Subcutaneous abdominal adipose tissue (tissue), 5 donors: ENCODE results near the gene WWOX.

ENCODE experiments used
- H3K27ac ChIP-seq: one replicate; pipeline ENCODE4 v1.7.0; 2013; ENCODE audit warnings: low read depth, mild to moderate bottlenecking, inconsistent platforms, low read length, moderate library complexity
- H3K27me3 ChIP-seq, 5 donors: one replicate each; pipeline ENCODE4 v1.7.0; 2013; ENCODE audit warnings: low read length in 5 of 5, inconsistent platforms in 1 of 5; ENCODE audit not compliant: control insufficient read depth in 5 of 5, insufficient read depth in 4 of 5
- H3K36me3 ChIP-seq, 5 donors: one replicate each; pipeline ENCODE4 v1.7.0; 2013; ENCODE audit warnings: low read length in 5 of 5; ENCODE audit not compliant: control insufficient read depth in 5 of 5, insufficient read depth in 5 of 5
- H3K4me1 ChIP-seq, 5 donors: one replicate each; pipeline ENCODE4 v1.7.0; 2013; ENCODE audit warnings: low read length in 5 of 5, mild to moderate bottlenecking in 3 of 5, moderate library complexity in 1 of 5; ENCODE audit not compliant: control insufficient read depth in 5 of 5, insufficient read depth in 5 of 5
- H3K4me3 ChIP-seq, 5 donors: one replicate each; pipeline ENCODE4 v1.7.0; 2013; ENCODE audit warnings: low read length in 5 of 5, low read depth in 1 of 5
- H3K9ac ChIP-seq, 5 donors: one replicate each; pipeline ENCODE4 v1.7.0; 2013; ENCODE audit warnings: low read length in 5 of 5, mild to moderate bottlenecking in 4 of 5, moderate library complexity in 3 of 5
- H3K9me3 ChIP-seq, 5 donors: one replicate each; pipeline ENCODE4 v1.7.0; 2013; ENCODE audit warnings: low read length in 5 of 5; ENCODE audit not compliant: control insufficient read depth in 5 of 5
- donor health status: healthy.
- donor health status: healthy.
- donor health status: healthy.
- donor health status: healthy.
- donor health status: healthy.

Gene WWOX

DNA sequence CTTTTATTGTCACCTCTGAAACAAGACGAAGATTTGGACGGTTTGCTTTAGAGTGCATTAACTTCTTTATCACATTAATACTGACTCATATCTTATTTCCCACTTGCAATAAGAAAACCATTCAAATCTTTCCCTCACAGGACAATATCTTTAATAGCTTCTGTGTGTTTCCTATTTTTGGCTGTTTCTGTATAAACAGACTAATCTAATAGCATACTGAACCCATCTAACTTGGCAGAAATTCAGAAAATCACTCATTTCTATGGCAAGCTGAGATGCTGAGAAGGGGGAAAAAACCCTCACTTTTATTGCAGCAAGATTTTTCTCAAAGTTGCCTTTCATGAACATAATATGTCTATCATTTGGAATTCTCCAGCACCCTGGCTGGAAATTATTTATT lies 524.9 kb downstream of the WWOX start:
- Histone ChIP-seq H3K4me1 (peaks cover 0 to 7% (median 0%) of the 10 kb centered on the region in 5 donors), H3K36me3 (no peaks in the 10 kb centered on the region), H3K9ac (no peak overlapping the region), H3K27me3 (no peaks in the 10 kb centered on the region), H3K4me3 (no peak overlapping the region), H3K27ac (no peak overlapping the region), H3K9me3 (peaks cover 0 to 9% (median 7%) of the 10 kb centered on the region in 5 donors)

DNA sequence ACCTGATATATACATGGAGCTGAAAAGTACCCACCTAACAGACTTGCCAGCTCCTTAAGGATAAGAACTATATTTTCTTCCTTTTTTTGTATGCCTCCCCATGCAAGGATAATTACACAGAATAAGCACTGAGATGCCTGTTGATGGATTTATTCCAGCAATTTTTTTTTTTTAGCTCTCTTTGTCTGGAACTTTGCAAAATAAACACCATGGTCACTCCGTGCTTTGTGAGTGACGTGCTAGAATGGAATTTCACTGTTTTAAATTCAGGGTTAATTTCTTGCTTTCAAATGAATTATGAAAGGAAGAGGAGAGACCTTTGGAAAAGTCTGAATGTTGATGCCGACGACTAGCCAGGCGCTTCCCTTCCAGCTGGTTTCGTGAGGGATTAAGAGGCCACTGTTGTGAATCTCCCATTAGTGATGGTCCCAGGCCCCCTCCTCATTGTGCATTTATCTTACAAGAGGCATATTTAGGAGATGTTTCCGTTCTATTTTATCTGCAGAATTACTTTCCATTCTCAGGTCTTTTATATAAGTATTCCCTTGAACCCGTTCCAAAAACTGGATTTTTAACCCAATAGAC lies 529.1 kb downstream of the WWOX start:
- H3K27me3 ChIP-seq: no peaks in the 10 kb centered on the region
- no peak overlapping the region for H3K27ac ChIP-seq
- H3K36me3 ChIP-seq: no peaks in the 10 kb centered on the region
- H3K9me3 ChIP-seq: peaks cover 0 to 10% (median 6%) of the 10 kb centered on the region in 5 donors
- no peak overlapping the region for H3K9ac ChIP-seq
- H3K4me1 ChIP-seq: peaks cover 0 to 7% (median 0%) of the 10 kb centered on the region in 5 donors
- no peak overlapping the region for H3K4me3 ChIP-seq

DNA sequence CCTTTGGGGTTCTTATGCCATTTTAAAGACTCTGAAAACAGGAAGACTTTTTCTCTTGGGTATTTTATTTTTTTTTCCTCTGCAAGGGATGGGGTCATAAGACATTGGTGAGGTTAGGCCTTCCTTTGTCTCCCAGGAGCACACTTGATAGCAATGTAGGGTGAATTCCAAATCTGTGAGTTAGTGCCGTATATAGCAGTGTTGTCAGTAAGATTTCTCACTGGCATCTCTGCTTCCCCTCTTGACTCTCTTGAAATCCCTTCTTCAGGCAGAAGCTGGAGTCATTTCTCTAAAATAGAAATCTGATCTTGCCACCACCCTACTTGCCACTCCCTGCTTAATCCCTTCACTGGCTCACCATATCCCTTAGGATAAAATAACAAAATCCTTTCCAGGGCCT lies 529.7 kb downstream of the WWOX start:
- Histone ChIP-seq H3K27ac (no peak overlapping the region), H3K9me3 (peaks cover 0 to 10% (median 6%) of the 10 kb centered on the region in 5 donors), H3K4me1 (peaks cover 0 to 2% (median 0%) of the 10 kb centered on the region in 5 donors), H3K36me3 (no peaks in the 10 kb centered on the region), H3K4me3 (no peak overlapping the region), H3K9ac (no peak overlapping the region), H3K27me3 (no peaks in the 10 kb centered on the region)

DNA sequence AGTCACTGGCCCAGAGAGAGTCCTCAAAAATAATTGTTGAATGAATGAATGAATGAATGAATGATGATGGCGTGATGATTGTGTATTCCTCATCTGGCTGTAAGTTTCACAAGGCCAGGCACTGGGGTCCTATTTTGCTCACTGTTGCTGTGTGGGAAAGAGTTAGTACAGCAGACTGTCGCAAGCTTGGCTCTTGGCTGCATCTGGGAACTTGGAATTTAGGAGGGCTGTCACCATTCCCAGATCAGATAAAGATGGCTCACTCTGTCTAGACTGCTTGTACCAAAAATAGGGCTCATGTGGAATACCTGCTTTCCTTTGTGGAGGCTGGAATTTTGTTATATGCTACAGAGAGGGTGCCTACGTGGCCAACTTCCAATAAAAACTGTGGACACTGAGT lies 530.6 kb downstream of the WWOX start:
- H3K9ac ChIP-seq: no peak overlapping the region
- H3K27me3 ChIP-seq: no peaks in the 10 kb centered on the region
- no peak overlapping the region for H3K27ac ChIP-seq
- no peak overlapping the region for H3K4me3 ChIP-seq
- peaks cover 0 to 10% (median 6%) of the 10 kb centered on the region in 5 donors for H3K9me3 ChIP-seq
- H3K4me1 ChIP-seq: no peaks in the 10 kb centered on the region
- H3K36me3 ChIP-seq: no peaks in the 10 kb centered on the region

DNA sequence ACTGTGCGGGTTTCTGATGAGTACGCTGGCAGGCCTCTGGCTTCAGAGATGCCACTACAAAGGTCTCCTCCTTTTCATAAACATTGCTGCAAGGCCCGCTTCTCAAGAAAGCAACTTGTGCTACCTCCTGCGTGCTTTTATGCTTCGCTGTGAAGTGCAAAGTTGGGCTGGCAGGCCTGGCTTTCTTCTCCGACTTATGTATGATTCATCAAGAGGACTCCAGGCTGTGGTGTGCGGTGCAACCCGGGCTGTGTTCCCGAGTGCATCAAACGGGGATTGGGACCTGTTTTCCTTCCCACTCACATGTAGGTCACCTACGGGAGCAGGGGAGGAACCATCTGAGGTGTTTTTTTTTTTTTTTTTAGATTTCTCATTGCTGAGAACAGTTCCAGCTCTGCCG lies 534.1 kb downstream of the WWOX start:
- Histone ChIP-seq H3K27me3 (no peaks in the 10 kb centered on the region), H3K27ac (no peak overlapping the region), H3K4me1 (no peaks in the 10 kb centered on the region), H3K36me3 (no peaks in the 10 kb centered on the region), H3K4me3 (no peak overlapping the region), H3K9ac (no peak overlapping the region), H3K9me3 (peaks cover 0 to 10% (median 6%) of the 10 kb centered on the region in 5 donors)

DNA sequence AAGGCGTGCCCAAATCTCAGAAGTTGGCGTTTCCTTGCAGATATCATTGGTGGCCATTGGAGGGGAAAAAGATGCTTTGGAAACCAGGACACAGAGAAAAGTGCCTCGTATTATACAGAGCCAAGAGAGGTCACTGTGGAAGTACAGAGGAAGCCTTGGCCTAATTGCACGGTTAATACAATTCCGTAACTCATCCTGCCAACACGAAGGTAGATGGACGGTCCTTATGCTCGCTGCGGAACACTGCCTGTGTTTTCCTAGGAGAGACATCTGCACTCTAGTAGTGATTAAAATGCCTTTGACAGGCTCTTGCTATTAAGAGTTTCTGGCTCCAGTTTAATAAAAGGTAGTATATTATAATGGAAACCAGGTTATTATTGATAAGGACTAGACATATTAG lies 536.4 kb downstream of the WWOX start:
- H3K4me1 ChIP-seq: no peaks in the 10 kb centered on the region
- H3K9me3 ChIP-seq: no peaks in the 10 kb centered on the region
- no peak overlapping the region for H3K27ac ChIP-seq
- H3K4me3 ChIP-seq: no peak overlapping the region
- no peaks in the 10 kb centered on the region for H3K36me3 ChIP-seq
- H3K27me3 ChIP-seq: no peaks in the 10 kb centered on the region
- H3K9ac ChIP-seq: no peak overlapping the region

DNA sequence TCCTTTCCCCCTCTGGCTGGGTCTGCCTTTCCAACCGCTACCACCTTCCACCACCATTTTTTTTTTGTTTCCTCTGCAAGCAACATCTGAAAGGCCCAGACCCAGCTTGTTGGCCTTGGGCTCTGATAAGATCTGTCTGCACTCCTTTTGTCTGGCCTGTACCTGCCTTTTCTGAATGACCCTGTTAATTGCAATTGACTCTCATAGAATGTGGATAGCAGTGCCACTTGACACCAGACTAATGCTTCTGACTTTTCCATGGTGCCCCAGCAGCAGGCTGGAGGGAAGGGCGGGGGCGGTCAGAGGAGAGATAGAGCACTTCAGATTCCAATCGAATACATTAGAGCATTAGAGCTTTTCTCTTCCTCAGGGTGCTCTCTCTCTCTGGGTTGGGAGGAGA lies 538.9 kb downstream of the WWOX start:
- Histone ChIP-seq H3K9ac (no peak overlapping the region), H3K4me3 (no peak overlapping the region), H3K9me3 (no peaks in the 10 kb centered on the region), H3K36me3 (no peaks in the 10 kb centered on the region), H3K4me1 (no peaks in the 10 kb centered on the region), H3K27ac (no peak overlapping the region), H3K27me3 (no peaks in the 10 kb centered on the region)

DNA sequence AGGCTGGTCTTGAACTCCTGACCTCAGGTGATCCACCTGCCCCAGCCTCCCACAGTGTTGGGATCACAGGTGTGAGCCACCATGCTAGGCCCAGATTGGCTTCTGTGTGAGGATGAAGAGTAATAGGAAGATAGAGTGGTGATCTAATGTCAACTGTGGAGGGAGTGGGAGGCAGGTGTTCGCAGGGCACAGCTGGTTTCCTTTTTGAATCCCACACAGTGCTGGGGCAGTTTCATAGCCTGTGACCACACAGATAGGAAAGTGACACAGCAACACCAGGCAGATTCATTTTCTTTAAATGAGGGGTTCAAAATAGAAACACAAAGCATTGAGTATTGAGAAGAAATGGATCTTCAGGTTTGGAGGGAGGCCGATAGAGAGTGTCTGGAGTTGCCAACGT lies 540.3 kb downstream of the WWOX start:
- no peaks in the 10 kb centered on the region for H3K27me3 ChIP-seq
- H3K36me3 ChIP-seq: no peaks in the 10 kb centered on the region

DNA sequence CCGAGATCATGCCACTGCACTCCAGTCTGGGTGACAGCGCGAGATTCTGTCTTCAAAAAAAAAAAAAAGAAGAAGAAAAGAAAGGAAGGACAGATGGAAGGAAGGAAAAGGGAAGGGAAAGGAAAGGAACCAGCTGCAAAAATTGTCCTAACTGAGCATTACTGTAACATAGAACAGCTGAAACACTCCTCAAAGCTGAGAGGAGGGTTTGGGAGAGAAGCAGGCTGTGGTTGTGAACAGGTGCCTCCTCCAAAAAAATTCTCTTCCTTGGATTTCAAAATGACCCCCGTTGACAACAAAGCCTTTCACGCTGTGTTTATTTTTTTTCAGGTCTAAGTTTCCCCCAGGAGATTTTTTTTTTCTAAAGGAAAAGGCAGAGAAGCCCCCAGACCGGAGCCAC lies 541.4 kb downstream of the WWOX start:
- peaks cover 0 to 6% (median 0%) of the 10 kb centered on the region in 5 donors for H3K4me1 ChIP-seq
- H3K4me3 ChIP-seq: no peak overlapping the region
- no peaks in the 10 kb centered on the region for H3K9me3 ChIP-seq
- no peaks in the 10 kb centered on the region for H3K27me3 ChIP-seq
- H3K36me3 ChIP-seq: no peaks in the 10 kb centered on the region
- H3K9ac ChIP-seq: no peak overlapping the region
- no peak overlapping the region for H3K27ac ChIP-seq

More for the DNA sequence above, 540.3 kb downstream of the WWOX start:
- Histone ChIP-seq H3K9ac (no peak overlapping the region), H3K4me3 (no peak overlapping the region), H3K9me3 (no peaks in the 10 kb centered on the region), H3K4me1 (no peaks in the 10 kb centered on the region), H3K27ac (no peak overlapping the region)

DNA sequence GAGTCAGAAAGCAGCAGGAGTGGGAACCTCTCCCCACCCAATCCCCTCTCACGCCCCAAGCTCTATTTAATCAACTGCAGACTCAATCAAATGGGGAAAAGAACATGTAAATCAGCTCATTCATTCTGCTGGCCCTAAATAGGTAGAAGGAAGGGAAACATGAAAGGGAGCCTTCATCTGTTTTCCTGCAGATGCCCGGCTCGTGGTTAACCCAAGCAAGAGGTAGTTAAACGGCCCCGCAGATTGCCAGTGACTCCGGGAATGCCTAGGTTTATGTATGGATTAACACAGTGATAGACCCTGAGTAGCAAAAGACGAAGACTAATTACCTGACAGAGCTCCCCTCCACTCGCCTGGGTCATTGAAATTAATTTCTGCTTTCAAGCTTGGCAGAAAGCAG lies 542.0 kb downstream of the WWOX start:
- Histone ChIP-seq H3K27ac (no peak overlapping the region), H3K4me1 (peaks cover 0 to 6% (median 0%) of the 10 kb centered on the region in 5 donors), H3K4me3 (no peak overlapping the region), H3K9me3 (no peaks in the 10 kb centered on the region), H3K27me3 (no peaks in the 10 kb centered on the region), H3K9ac (no peak overlapping the region), H3K36me3 (no peaks in the 10 kb centered on the region)
